ENCODE data around the gene KRT80.

Gene KRT80

DNA sequence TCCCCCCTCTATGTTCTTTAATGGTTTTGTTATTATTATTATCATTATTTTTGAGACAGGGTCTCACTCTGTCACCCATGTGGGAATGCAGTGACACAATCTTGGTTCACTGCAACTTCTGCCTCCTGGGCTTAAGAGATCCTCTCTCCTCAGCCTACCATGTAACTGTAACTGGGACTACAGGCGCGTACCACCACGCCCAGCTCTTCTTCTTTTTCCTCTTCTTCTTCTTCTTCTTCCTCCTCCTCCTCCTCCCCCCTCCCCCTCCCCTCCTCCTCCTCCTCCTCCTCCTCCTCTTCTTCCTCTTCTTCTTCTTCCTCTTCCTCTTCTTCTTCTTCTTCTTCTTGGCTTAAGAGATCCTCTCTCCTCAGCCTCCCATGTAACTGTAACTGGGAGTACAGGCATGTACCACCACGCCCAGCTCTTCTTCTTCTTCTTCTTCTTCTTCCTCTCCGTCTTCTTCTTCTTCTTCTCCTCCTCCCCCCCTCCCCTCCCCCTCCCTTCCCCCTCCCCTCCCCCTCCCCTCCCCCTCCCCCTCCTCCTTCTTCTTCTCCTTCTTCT lies 35.9 kb upstream of the KRT80 start:
- Histone ChIP-seq H3K4me3 (ENCODE audit: low read length in 2 of 2) (no peak overlapping the region), H3K9ac (ENCODE audit: low read length in 2 of 2) (no peak overlapping the region), H3K4me1 (ENCODE audit: control insufficient read depth, insufficient read depth, low read length) (peaks cover 4% of the 10 kb centered on the region), H3K9me3 (ENCODE audit: control insufficient read depth in 2 of 2, low read length in 2 of 2) (peaks cover 0 to 2% of the 10 kb centered on the region in 2 donors), H3K27me3 (ENCODE audit: control insufficient read depth in 1 of 2, insufficient read depth in 2 of 2, low read length in 2 of 2) (peaks cover 21 to 29% of the 10 kb centered on the region in 2 donors), H3K36me3 (ENCODE audit: control insufficient read depth in 2 of 2, insufficient read depth in 2 of 2, low read length in 2 of 2) (no peaks in the 10 kb centered on the region), H3K27ac (ENCODE audit: low read length) (no peak overlapping the region)

DNA sequence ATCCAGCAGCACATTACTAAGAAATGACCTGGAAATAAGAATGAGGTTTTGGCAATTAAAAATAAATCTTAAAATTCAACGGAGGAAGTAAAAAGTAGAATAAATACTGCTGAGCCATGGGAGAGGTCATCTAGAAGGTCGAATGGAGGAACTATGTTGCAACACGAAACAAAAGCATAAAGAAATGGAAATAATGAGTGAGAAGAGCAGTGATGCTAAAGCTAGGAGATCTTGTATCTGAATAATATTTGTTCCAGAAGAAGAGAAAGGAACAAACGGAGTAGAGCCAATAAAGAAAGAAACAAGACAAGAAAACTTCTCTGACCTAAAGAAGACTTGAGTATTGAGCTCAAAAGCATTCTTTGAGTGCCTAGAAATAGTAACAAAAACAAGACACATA lies 34.6 kb upstream of the KRT80 start:
- Histone ChIP-seq H3K27me3 (ENCODE audit: control insufficient read depth in 1 of 2, insufficient read depth in 2 of 2, low read length in 2 of 2) (peaks cover 12 to 19% of the 10 kb centered on the region in 2 donors), H3K27ac (ENCODE audit: low read length) (no peak overlapping the region), H3K36me3 (ENCODE audit: control insufficient read depth in 2 of 2, insufficient read depth in 2 of 2, low read length in 2 of 2) (no peaks in the 10 kb centered on the region), H3K4me3 (ENCODE audit: low read length in 2 of 2) (no peak overlapping the region), H3K4me1 (ENCODE audit: control insufficient read depth, insufficient read depth, low read length) (peaks cover 4% of the 10 kb centered on the region), H3K9ac (ENCODE audit: low read length in 2 of 2) (no peak overlapping the region), H3K9me3 (ENCODE audit: control insufficient read depth in 2 of 2, low read length in 2 of 2) (peaks cover 0 to 2% of the 10 kb centered on the region in 2 donors)

DNA sequence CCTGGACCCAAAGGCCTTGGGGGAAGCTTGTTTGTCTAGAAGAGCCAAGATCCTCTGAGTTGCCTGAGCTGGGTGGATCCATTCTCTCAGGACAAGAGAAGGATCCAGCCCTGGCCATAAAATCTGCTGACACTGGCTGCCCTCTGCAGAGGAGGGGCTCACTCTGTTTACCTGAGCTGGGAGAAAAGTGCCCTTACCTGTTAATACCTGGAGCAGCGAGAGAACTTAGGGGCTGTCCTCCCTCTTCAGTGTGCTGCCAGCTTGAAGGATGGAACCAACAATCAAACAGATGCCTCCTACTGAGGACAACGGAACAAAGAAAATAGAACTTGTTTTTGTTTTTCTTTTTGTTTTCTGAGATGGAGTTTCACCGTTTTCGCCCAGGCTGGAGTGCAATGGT lies 33.9 kb upstream of the KRT80 start:
- Histone ChIP-seq H3K27me3 (ENCODE audit: control insufficient read depth in 1 of 2, insufficient read depth in 2 of 2, low read length in 2 of 2) (peaks cover 11 to 13% of the 10 kb centered on the region in 2 donors), H3K36me3 (ENCODE audit: control insufficient read depth in 2 of 2, insufficient read depth in 2 of 2, low read length in 2 of 2) (no peaks in the 10 kb centered on the region), H3K4me3 (ENCODE audit: low read length in 2 of 2) (no peak overlapping the region), H3K9ac (ENCODE audit: low read length in 2 of 2) (no peak overlapping the region), H3K9me3 (ENCODE audit: control insufficient read depth in 2 of 2, low read length in 2 of 2) (peaks cover 0 to 2% of the 10 kb centered on the region in 2 donors), H3K27ac (ENCODE audit: low read length) (no peak overlapping the region), H3K4me1 (ENCODE audit: control insufficient read depth, insufficient read depth, low read length) (peaks cover 4% of the 10 kb centered on the region)

GRCh38 chr12:52224151-52224550 lies 32.3 kb upstream of the KRT80 start:
- Histone ChIP-seq H3K9ac (ENCODE audit: low read length in 2 of 2) (no peak overlapping the region), H3K4me1 (ENCODE audit: control insufficient read depth, insufficient read depth, low read length) (no peaks in the 10 kb centered on the region), H3K4me3 (ENCODE audit: low read length in 2 of 2) (no peak overlapping the region), H3K36me3 (ENCODE audit: control insufficient read depth in 2 of 2, insufficient read depth in 2 of 2, low read length in 2 of 2) (no peaks in the 10 kb centered on the region), H3K27me3 (ENCODE audit: control insufficient read depth in 1 of 2, insufficient read depth in 2 of 2, low read length in 2 of 2) (peaks cover 4 to 6% of the 10 kb centered on the region in 2 donors), H3K9me3 (ENCODE audit: control insufficient read depth in 2 of 2, low read length in 2 of 2) (peaks cover 0 to 2% of the 10 kb centered on the region in 2 donors), H3K27ac (ENCODE audit: low read length) (no peak overlapping the region)

- no peaks in the 10 kb centered on the region for H3K36me3 ChIP-seq (ENCODE audit: control insufficient read depth in 2 of 2, insufficient read depth in 2 of 2, low read length in 2 of 2)
- no peak overlapping the region for H3K4me3 ChIP-seq (ENCODE audit: low read length in 2 of 2)
- no peak overlapping the region for H3K9ac ChIP-seq (ENCODE audit: low read length in 2 of 2)
- H3K27ac ChIP-seq (ENCODE audit: low read length) = no peak overlapping the region
- H3K9me3 ChIP-seq (ENCODE audit: control insufficient read depth in 2 of 2, low read length in 2 of 2) = peaks cover 0 to 2% of the 10 kb centered on the region in 2 donors
- H3K27me3 ChIP-seq (ENCODE audit: control insufficient read depth in 1 of 2, insufficient read depth in 2 of 2, low read length in 2 of 2) = peaks cover 3% of the 10 kb centered on the region in 2 donors
- no peaks in the 10 kb centered on the region for H3K4me1 ChIP-seq (ENCODE audit: control insufficient read depth, insufficient read depth, low read length)
Measured at GRCh38 chr12:52223406-52224039, 31.7 kb upstream of the KRT80 start.

DNA sequence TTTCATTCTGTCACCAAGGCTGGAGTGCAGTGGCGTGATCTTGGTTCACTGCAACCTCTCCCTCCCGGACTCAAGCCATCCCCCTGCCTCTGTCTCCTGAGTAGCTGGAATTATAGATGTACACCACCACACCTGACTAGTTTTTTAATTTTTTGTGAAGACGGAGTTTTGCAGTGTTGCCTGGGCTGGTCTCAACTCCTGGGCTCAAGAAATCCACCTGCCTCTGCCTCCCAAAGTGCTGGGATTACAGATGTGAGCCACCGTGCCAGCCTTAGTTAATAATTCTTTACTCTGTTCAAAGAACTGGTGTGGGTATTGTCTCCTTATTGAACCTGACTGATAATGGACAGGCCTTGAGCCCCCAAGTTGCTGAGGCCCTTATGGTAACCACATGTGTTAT lies 30.9 kb upstream of the KRT80 start:
- no peaks in the 10 kb centered on the region for H3K4me1 ChIP-seq (ENCODE audit: control insufficient read depth, insufficient read depth, low read length)
- peaks cover 0 to 2% of the 10 kb centered on the region in 2 donors for H3K9me3 ChIP-seq (ENCODE audit: control insufficient read depth in 2 of 2, low read length in 2 of 2)
- no peak overlapping the region for H3K4me3 ChIP-seq (ENCODE audit: low read length in 2 of 2)
- H3K36me3 ChIP-seq (ENCODE audit: control insufficient read depth in 2 of 2, insufficient read depth in 2 of 2, low read length in 2 of 2) = no peaks in the 10 kb centered on the region
- H3K27ac ChIP-seq (ENCODE audit: low read length) = no peak overlapping the region
- H3K27me3 ChIP-seq (ENCODE audit: control insufficient read depth in 1 of 2, insufficient read depth in 2 of 2, low read length in 2 of 2) = peaks cover 3% of the 10 kb centered on the region in 2 donors
- H3K9ac ChIP-seq (ENCODE audit: low read length in 2 of 2) = no peak overlapping the region

DNA sequence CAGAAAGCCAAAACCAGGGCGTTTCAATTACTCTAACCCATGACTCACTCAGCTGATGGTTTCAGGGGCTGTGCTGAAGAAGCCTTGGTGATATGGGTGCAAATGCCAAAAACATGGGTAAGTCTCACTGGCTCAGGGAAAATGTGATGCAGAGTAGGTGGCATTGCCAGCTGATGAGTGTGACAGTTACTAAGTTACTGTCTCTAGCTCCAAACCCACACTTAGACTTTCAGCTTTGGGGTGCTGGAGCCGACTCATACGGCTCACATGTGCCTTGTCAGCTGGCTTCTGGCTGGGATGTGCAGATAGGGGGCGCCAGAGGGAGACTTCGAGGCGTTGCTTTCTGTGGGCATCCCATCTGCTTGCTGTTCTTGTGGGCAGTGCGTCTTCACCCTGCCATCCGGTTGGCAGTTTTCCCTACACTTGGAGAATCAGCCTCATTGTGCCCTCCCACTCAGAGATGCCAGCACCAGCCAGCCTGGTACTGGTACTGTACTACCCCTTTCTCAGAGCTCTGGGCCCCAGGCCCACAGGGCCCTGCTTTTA lies 30.2 kb upstream of the KRT80 start:
- Histone ChIP-seq H3K9ac (ENCODE audit: low read length in 2 of 2) (no peak overlapping the region), H3K4me1 (ENCODE audit: control insufficient read depth, insufficient read depth, low read length) (peaks cover 3% of the 10 kb centered on the region), H3K36me3 (ENCODE audit: control insufficient read depth in 2 of 2, insufficient read depth in 2 of 2, low read length in 2 of 2) (no peaks in the 10 kb centered on the region), H3K27me3 (ENCODE audit: control insufficient read depth in 1 of 2, insufficient read depth in 2 of 2, low read length in 2 of 2) (peaks cover 3% of the 10 kb centered on the region in 2 donors), H3K4me3 (ENCODE audit: low read length in 2 of 2) (no peak overlapping the region), H3K27ac (ENCODE audit: low read length) (no peak overlapping the region), H3K9me3 (ENCODE audit: control insufficient read depth in 2 of 2, low read length in 2 of 2) (peaks cover 0 to 2% of the 10 kb centered on the region in 2 donors)

DNA sequence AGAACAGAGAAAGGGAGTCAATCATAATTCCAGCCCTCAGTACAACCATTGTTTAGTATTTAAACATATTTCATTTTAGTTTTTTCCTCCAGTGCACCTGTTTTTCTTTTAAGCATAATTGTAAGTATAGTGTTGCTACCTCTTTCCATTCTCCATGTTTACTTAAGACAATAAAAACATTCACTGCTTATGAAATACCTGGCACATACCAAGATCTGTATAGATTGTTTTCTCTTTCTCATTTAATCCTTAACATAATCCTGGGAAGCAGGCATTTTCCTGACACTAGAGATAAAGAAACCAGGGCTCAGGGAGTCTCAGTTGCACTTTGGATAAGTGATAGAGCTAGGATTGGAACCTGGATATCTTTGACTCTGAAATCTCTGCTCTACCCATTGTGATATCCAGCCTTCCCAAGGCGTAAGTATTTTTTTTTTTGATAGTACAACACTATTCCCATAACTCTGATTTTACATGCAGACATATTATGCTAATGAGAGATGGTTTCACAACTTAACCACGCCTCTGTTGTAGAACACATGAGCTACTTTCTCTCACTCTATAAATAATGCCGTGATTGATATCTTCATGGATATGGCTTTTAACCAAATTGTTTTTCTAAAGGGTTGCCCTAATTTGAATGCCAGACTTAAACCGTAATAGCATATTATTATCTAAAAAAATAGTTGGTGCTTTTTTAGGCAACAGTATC lies 29.4 kb upstream of the KRT80 start:
- H3K36me3 ChIP-seq (ENCODE audit: control insufficient read depth in 2 of 2, insufficient read depth in 2 of 2, low read length in 2 of 2) = no peaks in the 10 kb centered on the region
- H3K9me3 ChIP-seq (ENCODE audit: control insufficient read depth in 2 of 2, low read length in 2 of 2) = peaks cover 0 to 2% of the 10 kb centered on the region in 2 donors
- H3K9ac ChIP-seq (ENCODE audit: low read length in 2 of 2) = no peak overlapping the region
- no peak overlapping the region for H3K4me3 ChIP-seq (ENCODE audit: low read length in 2 of 2)
- H3K27ac ChIP-seq (ENCODE audit: low read length) = no peak overlapping the region
- H3K4me1 ChIP-seq (ENCODE audit: control insufficient read depth, insufficient read depth, low read length) = peaks cover 3% of the 10 kb centered on the region
- peaks cover 3% of the 10 kb centered on the region in 2 donors for H3K27me3 ChIP-seq (ENCODE audit: control insufficient read depth in 1 of 2, insufficient read depth in 2 of 2, low read length in 2 of 2)

- Histone ChIP-seq H3K9ac (ENCODE audit: low read length in 2 of 2) (no peak overlapping the region), H3K9me3 (ENCODE audit: control insufficient read depth in 2 of 2, low read length in 2 of 2) (peaks cover 0 to 2% of the 10 kb centered on the region in 2 donors), H3K4me1 (ENCODE audit: control insufficient read depth, insufficient read depth, low read length) (peaks cover 3% of the 10 kb centered on the region), H3K27me3 (ENCODE audit: control insufficient read depth in 1 of 2, insufficient read depth in 2 of 2, low read length in 2 of 2) (peaks cover 3% of the 10 kb centered on the region in 2 donors), H3K27ac (ENCODE audit: low read length) (no peak overlapping the region), H3K36me3 (ENCODE audit: control insufficient read depth in 2 of 2, insufficient read depth in 2 of 2, low read length in 2 of 2) (no peaks in the 10 kb centered on the region), H3K4me3 (ENCODE audit: low read length in 2 of 2) (no peak overlapping the region)
Measured at GRCh38 chr12:52220477-52220876, 28.7 kb upstream of the KRT80 start.

DNA sequence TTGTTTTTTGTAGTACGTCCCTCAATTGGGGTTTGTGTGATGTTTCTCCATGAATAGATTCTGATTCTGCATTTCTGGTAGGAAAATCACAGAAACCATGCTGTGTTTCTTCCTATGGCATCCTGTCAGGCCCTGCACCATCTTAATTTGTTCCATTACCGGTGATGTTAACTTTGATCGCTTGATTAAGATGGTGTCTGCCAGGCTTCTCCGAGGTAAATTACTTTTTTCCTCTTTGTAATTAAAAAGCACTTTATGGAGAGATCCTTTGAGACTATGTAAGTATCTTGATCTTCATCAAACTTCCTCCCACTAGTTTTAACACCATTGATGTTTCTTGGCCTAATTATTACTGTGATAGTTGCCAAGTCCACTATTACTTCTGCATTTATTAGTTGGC lies 26.2 kb upstream of the KRT80 start:
- H3K4me1 ChIP-seq (ENCODE audit: control insufficient read depth, insufficient read depth, low read length) = peaks cover 5% of the 10 kb centered on the region
- no peaks in the 10 kb centered on the region for H3K9me3 ChIP-seq (ENCODE audit: control insufficient read depth in 2 of 2, low read length in 2 of 2)
- no peaks in the 10 kb centered on the region for H3K36me3 ChIP-seq (ENCODE audit: control insufficient read depth in 2 of 2, insufficient read depth in 2 of 2, low read length in 2 of 2)
- H3K4me3 ChIP-seq (ENCODE audit: low read length in 2 of 2) = no peak overlapping the region
- peaks cover 5 to 7% of the 10 kb centered on the region in 2 donors for H3K27me3 ChIP-seq (ENCODE audit: control insufficient read depth in 1 of 2, insufficient read depth in 2 of 2, low read length in 2 of 2)
- no peak overlapping the region for H3K27ac ChIP-seq (ENCODE audit: low read length)
- no peak overlapping the region for H3K9ac ChIP-seq (ENCODE audit: low read length in 2 of 2)

Measured in stomach smooth muscle (tissue), 2 donors.